Testis (tissue), 2 donors: Measurements from ENCODE around the gene FNDC3A.
"Not testable (repeated sequence)": the region's sequence is repeated elsewhere in the genome, so short reads cannot be mapped to it uniquely, and the experiment has no call there.

Experiments
- CTCF ChIP-seq, 3 experiments: fragments of 450-650 bp in 2 of 3; fragments of 200-600 bp in 1 of 3; sonication (generic) in 1 of 3; IDR thresholded peaks; one replicate each; pipeline ENCODE4 v1.5.1; 2016 to 2019; ENCODE audit warnings: antibody characterized with exemption in 3 of 3, mild to moderate bottlenecking in 2 of 3, moderate library complexity in 1 of 3
- POLR2A ChIP-seq: fragments of 450-650 bp; IDR thresholded peaks from one replicate; pipeline ENCODE4 v1.6.1; 2017; ENCODE audit warnings: antibody characterized with exemption, mild to moderate bottlenecking, moderate library complexity

GRCh38 chr13:49157955-49158584 lies 182.4 kb downstream of the FNDC3A start:
- TF ChIP-seq CTCF (IDR thresholded peaks at IDR 0.05); POLR2A: not testable (repeated sequence)
